Measurements from ENCODE around the gene ZNF41.
"Not testable (repeated sequence)": the region's sequence is repeated elsewhere in the genome, so short reads cannot be mapped to it uniquely, and the experiment has no call there.

ZNF41 gene

GRCh38 chrX:47482512-47483305, at the start of gene ZNF41:
ZNF41 (minus strand) TSS chrX:47483222; CDS start chrX:47467481, 15,741 bp downstream.
- no peak for DNase-seq

DNA sequence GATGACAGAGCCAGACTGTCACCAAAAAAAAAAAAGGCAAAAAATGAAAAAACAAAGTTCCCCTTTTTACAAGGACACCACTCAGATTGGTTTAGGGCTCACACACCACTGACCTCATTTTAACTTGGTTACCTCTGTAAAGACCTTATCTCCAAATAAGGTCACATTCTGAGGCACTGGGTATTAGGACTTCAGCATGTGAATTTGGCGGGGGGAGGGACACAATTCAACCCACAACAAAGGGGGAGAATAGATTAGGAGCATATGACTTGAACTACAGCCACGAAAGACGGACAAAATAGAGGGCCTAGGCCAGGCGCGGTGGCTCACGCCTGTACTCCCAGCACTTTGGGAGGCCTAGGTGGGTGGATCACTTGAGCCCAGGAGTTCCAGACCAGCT, 47.0 kb upstream of the ZNF41 start:
- DNase-seq = no peak

GRCh38 chrX:47529548-47529947, 46.5 kb upstream of the ZNF41 start:
- DNase-seq = no peak

DNA sequence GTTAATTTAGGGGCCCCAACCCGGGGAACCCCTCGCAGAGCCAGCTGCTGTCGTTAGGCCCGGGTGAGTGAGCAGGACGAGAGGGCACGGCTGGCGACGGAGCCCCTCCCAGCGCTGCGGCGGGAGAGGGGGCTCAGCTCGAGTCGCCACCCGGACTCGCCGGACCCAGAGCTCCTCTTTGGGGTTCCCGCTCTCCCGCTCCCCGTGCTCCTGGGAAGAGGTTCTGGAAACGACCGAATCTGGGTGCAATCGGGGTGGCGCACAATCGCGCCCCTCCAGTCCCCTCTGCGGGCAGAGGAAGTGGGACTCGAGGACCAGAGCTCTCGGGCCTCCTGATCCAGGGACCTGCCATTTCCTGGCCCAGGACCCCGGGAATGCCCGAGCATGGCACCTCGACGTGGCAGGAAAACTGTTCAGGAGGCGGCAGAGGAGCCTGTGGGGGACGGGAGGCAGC, 40.7 kb upstream of the ZNF41 start:
- DNase-seq = no peak

DNA sequence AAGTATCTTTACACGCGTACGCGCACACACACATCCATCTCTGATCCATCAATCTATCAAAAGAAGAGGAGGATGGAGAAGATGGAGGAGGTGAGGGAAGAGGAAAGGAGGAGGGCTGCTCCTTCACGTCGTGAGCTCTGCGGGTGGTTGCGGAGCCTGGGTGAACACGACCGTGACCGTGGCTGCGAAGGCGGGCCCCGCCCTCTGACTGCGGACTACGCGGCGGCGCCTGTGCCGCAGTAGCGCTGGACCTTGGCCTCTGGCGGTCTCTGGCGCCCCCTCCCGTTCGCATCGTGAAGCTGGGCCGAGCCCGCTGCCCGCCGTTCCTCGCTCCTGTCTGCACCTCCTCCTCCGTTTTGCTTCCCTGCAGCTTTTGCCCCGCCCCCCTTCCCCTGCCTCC, 40.3 kb upstream of the ZNF41 start:
- no peak for DNase-seq

DNA sequence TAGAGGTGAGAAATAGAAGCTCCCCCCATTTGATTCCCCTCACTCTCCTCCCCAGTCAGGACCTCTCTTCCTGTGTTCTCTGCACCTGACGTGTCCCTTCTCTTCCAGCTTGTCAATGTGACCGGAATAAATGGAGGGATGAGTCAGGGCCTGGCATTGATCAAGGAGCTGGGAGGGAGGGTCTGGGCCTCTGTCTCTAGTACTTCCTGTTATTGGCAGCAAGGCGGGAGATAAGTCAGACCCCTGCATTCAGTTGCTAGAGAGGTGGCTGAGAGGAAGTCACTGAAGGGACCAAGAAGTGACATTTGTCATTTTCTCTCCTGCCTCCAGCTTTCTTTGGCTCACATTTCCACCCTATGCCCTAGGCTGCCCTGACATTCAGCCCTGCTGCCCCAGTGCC, 35.1 kb upstream of the ZNF41 start:
- no peak for DNase-seq

DNA sequence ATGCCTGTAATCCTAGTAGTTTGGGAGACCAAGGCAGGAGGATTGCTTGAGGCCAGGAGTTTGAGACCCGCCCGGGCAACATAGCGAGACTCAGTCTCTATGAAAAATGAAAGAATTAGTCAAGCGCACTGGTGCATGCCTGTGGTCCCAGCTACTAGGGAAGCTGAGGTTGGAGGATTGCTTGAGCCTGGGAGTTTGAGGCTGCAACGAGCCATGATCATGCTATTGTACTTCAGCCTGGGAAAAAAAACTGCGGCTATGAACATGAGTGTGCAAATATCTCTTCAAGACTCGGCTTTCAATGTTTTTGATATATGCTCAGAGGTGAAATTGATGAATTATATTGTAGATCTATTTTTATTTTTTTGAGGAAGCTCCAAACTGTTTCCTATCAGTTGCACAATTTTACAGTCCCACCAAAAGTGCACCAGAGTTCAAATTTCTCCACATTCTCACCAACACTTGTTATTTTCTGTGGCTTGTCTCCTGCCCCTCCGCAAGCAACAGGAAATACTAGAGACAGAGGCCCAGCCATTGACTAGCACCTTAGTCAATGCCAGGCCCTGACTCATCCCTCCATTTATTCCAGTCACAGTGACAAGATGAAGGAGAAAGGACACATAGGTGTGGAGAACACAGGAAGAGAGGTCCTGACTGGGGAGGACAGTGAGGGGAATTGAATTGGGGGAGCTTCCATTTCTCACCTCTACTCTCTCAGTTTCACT, 33.1 kb upstream of the ZNF41 start:
- DNase-seq = no peak

DNA sequence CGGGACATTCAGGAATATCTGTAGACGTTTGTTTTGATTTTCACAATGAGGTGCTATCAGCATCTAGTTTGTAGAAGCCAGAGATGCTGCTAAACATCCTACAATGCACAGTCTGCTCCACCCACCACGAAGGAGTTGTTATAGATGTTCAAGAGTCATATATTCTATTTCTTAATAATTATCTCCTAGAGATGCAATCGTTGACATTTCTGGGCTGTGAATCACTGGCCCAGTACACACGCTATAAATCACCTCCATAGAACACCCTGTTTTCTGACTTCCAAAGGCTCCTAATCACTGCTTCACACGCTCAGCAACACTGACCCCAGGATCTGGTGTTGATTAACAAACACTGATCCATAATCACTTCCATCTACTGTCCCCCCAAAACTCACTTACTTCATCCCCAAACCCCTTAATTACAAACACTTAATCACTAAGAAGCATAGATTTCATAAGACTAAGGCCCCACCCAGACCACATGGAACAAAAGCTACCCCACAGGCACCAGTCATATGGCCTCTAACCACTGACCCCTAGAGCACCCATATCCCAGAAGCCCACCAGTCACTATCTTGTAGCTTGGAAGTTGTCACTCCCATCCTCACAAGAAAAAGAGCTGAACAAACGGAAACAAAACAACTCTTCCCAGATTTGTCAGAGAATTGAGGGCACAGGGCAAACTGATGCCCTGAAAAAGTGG, 31.7 kb upstream of the ZNF41 start:
- no peak for DNase-seq

DNA sequence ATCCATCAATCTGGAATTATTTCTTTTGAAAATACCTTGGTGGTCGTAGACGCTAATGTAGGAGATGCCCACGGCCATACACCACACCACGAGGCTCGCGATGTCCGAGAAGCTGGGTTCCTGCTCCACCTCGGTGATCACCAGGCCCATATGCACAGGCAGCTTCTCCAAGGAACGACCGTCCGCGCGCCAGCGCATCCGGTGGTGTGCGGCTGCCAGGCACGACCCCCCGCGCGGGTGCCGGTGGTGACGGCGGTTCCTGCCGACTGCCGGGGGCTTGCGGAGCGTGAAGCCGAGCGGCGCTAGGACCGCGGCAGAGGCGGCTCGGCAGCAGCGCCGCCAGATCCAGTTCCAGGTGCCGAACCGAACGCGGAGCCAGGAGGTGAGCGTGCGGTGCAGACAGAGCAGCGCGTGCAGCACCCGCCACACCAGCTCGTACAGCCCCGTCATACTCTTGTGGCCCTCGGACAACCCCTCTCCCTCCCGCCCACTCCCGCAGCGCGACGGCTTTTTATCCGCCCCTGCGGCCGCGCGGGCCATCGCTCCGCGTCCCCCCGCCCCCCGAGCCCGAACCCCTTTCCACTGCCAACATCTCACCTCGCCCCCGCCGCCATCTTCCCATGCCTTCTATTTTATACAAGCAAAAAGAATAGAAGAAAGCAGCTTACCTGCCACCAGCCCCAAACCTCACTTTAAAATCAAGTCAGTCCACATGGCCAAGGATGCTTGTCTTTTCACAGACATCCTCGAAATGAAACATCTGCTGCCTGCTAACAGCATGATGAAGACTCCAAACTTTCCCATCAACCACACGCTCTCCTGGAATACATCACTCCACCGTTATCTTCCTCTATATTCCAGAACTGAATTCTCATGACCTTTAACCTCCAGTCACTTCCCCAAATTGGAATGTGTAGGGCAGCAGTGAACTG, 30.3 kb upstream of the ZNF41 start:
- DNase-seq = not testable (repeated sequence)

DNA sequence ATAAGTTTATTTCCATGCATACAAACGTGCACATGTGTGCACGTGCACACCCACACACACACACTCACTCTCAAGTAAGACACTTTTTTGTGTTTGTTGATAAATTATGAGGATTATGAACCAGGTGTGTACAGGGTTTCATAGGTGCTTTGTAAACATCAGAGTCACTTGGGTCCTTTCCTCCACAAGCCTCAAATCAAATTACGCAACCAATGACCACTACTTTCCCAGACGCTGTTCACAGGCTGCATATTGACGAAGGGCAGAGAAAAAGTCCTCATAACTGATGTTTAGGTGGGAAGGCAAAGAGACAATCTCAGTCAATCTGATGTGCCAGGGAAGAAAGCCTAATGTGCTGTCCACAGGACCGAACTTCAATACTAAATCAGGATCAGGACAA, 29.4 kb upstream of the ZNF41 start:
- not testable (repeated sequence) for DNase-seq

DNA sequence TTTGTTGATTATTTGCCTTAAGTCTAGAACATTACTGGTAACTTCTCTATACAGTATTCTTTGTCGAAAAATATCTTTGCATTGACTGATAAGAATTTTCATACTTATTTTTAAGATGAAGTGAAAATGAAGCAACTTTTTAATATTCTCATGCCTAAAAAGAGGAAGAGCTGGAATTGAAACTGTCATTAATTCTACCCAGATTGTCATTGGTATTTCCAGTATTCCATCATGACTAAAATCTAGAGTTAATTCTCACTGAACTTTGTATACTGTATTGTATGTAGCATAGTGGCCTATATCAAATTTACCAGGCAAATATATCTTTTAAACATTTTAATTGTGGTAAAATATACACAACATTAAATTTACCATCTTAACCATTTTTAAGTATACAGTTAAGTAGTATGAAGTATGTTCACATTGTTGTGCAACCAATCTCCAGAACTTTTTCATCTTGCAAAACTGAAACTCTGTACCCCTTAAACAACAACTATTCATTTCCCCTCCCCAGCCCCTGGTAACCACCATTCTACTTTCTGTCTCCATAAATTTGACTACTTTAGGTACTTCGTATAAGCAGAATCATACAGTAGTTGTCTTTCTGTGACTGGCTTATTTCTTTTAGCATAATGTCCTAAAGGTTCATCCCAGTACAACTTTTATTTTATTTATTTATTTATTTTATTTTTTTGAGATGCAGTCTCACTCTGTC, 24.3 kb upstream of the ZNF41 start:
- DNase-seq = no peak

GRCh38 chrX:47503151-47503550, 20.1 kb upstream of the ZNF41 start:
- DNase-seq = no peak

- DNase-seq = no peak
Observed at GRCh38 chrX:47502316-47503125, 19.5 kb upstream of the ZNF41 start.

DNA sequence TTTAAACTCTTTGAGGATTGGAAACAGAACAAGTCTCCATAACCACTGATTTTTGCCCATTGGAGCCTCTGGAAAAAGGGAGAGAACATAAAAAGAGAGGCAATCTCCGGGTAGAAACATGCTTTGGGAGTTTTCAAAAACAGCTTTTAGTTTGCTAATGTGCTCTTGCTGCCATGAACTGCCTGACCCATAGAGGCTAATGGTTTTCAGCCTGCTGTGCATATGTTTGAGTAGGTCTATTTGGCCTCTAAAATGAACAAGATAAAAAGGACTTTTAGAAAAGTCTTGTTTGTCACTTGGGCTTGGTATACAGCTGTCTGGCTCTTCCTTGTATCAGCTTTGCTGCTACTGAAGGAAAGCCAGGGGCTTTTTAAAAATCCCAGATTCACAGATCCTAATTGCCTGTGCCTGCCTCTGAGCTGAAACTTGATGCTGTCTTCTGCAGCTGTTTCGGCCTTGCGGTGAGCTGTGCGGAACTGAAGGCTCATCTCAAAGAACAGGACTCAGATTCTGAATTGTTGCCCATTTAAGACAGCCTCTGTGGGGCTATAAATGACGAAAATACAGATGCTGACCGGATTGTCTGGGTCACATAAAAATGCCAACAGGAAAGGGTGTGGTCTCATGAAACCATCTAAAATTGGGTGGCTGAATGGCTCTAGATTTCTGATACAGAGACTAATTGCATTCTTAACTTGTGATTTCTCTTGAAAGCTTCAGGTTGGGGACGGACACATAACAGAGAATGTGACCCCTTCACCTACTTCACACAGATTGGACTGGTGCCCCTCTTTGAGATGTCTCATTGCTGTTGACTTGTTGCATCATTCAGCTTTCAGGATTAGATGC, 18.4 kb upstream of the ZNF41 start:
- no peak for DNase-seq

- no peak for DNase-seq
Observed at GRCh38 chrX:47500554-47500953, 17.5 kb upstream of the ZNF41 start.

DNA sequence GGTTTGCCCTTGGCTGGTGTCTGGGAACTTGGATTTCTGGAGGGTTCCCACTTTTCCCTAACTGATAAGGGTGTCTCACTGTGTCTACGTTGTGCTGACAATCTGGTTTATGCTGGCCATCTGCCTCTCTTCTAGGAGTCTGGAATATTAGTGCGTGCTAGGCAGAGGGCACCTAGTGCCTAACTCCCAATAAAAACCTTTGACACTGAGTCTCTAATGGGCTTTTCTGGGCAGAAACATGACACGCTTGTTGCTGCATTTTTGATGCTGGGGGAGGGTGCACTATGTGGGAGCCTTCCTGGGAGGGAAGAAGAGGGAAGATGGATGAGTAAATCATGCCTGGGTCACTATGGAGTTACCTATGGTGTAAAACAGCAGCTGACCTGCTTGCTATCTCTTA, 16.3 kb upstream of the ZNF41 start:
- no peak for DNase-seq

GRCh38 chrX:47498411-47498810, 15.4 kb upstream of the ZNF41 start:
- DNase-seq = no peak

DNA sequence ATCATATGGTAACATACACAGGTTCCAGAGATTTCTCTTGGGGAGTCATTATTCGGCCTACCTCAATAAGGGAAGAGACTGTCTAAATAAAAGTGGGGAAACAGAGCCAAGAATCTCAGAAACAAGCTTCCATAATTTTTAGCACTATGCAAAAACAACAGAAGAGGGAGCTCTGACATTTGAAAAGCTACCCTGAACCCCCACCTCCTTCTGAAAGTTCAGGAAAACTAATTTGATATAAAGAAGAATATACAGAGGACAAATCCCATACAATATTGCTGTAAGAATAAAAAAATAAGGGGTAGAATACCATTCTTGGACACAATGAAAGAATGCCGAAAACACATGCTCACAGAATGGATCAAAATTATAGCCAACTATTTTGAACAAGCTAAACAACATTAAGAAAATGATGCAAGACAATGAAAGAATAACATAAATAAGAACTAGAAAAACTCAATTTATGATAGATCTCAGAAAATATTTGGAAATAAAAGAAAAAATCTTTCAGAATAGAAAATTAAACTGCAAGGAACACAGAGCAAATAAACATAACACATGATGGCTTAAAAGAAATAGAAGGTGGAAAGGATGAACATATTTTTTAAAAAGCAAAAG, 14.4 kb upstream of the ZNF41 start:
- no peak for DNase-seq

GRCh38 chrX:47492133-47492532, 9.1 kb upstream of the ZNF41 start:
- DNase-seq = not testable (repeated sequence)

Data from SIG-M5 (cell line).